IPS DF 6.9 (cell line): Measurements from ENCODE around the gene NDC80.
"Not testable (repeated sequence)": the region's sequence is repeated elsewhere in the genome, so short reads cannot be mapped to it uniquely, and the experiment has no call there.

Experiments
- DNase-seq: peaks from one replicate; pipeline ENCODE4 v3.0.0-alpha.2; 2013; ENCODE audit warnings: low read depth, low spot score
- H3K27ac ChIP-seq: one replicate; pipeline ENCODE4 v1.5.1; 2013; ENCODE audit warnings: low read length, control low read depth
- H3K27me3 ChIP-seq: 2 replicates; pipeline ENCODE4 v1.6.1; 2013; ENCODE audit warnings: mild to moderate bottlenecking, low read length; ENCODE audit not compliant: control insufficient read depth, insufficient read depth
- H3K36me3 ChIP-seq: 2 replicates; pipeline ENCODE4 v1.6.1; 2013; ENCODE audit warnings: low read length; ENCODE audit not compliant: control insufficient read depth, insufficient read depth
- H3K4me1 ChIP-seq: 2 replicates; pipeline ENCODE4 v1.6.1; 2013; ENCODE audit warnings: low read length; ENCODE audit not compliant: control insufficient read depth, insufficient read depth
- H3K4me3 ChIP-seq: 2 replicates; pipeline ENCODE4 v1.5.1; 2013; ENCODE audit warnings: mild to moderate bottlenecking, low read length
- H3K9me3 ChIP-seq: 2 replicates; pipeline ENCODE4 v1.6.1; 2013; ENCODE audit warnings: low read length, inconsistent platforms; ENCODE audit not compliant: control insufficient read depth, insufficient read depth
- WGBS: extraction: QIAGEN DNeasy Blood & Tissue Kit; methylation state at CpG from one replicate; pipeline ENCODE4 v1.1.7; 2013; ENCODE audit warnings: mixed read lengths, missing lambda C conversion rate; ENCODE audit not compliant: insufficient read length, insufficient coverage; 5-methylcytosine and 5-hydroxymethylcytosine counted together

The NDC80 gene

GRCh38 chr18:2651981-2652380, 80.6 kb downstream of the NDC80 start:
- H3K27ac ChIP-seq, result no peak overlapping the region
- DNase-seq, result no peak
- peaks cover 10% of the 10 kb centered on the region; the same call in 1 of the 2 replicates for H3K27me3 ChIP-seq
- no peaks in the 10 kb centered on the region for H3K4me1 ChIP-seq
- H3K9me3 ChIP-seq, result no peaks in the 10 kb centered on the region
- H3K4me3 ChIP-seq, result no peak overlapping the region
- no CpG with 5 or more reads among the region's 1 CpG for WGBS
- H3K36me3 ChIP-seq, result no peaks in the 10 kb centered on the region

GRCh38 chr18:2653467-2653866, 82.1 kb downstream of the NDC80 start:
- DNase-seq, result no peak
- peaks cover 10% of the 10 kb centered on the region; the same call in 1 of the 2 replicates for H3K27me3 ChIP-seq
- no CpG with 5 or more reads among the region's 4 CpGs for WGBS
- no peak overlapping the region for H3K4me3 ChIP-seq
- no peaks in the 10 kb centered on the region for H3K9me3 ChIP-seq
- H3K36me3 ChIP-seq, result no peaks in the 10 kb centered on the region
- H3K27ac ChIP-seq, result no peak overlapping the region
- H3K4me1 ChIP-seq, result no peaks in the 10 kb centered on the region

GRCh38 chr18:2654169-2654927, 83.0 kb downstream of the NDC80 start:
- Histone ChIP-seq H3K36me3 (no peaks in the 10 kb centered on the region), H3K4me3 (peak overlapping the region; percentile 99; the same call in 1 of the 2 replicates), H3K9me3 (no peaks in the 10 kb centered on the region), H3K27ac (no peak overlapping the region), H3K27me3 (peaks cover 10% of the 10 kb centered on the region; the same call in 1 of the 2 replicates), H3K4me1 (no peaks in the 10 kb centered on the region)
- WGBS, result no CpG with 5 or more reads among the region's 13 CpGs
- no peak for DNase-seq

GRCh38 chr18:2654928-2655177, 83.5 kb downstream of the NDC80 start:
- no CpG with 5 or more reads among the region's 22 CpGs for WGBS
- Histone ChIP-seq H3K9me3 (no peaks in the 10 kb centered on the region), H3K4me1 (no peaks in the 10 kb centered on the region), H3K27ac (no peak overlapping the region), H3K4me3 (peak overlapping the region; percentile 99; the same call in 1 of the 2 replicates), H3K36me3 (no peaks in the 10 kb centered on the region), H3K27me3 (peaks cover 10% of the 10 kb centered on the region; the same call in 1 of the 2 replicates)
- no peak for DNase-seq

GRCh38 chr18:2655178-2655953, 84.0 kb downstream of the NDC80 start, which contains the start of gene SMCHD1:
Gene SMCHD1 (plus strand): TSS chr18:2655726. CDS start chr18:2656076, 350 bp downstream.
- no CpG with 5 or more reads among the region's 100 CpGs for WGBS
- DNase-seq, result no peak
- H3K9me3 ChIP-seq, result no peaks in the 10 kb centered on the region
- H3K4me3 ChIP-seq, result peak within 1 kb of the TSS; percentile 99
- H3K27ac ChIP-seq, result no peak within 1 kb of the TSS
- peaks cover 10% of the 10 kb centered on the region; the same call in 1 of the 2 replicates for H3K27me3 ChIP-seq
- no peaks in the 10 kb centered on the region for H3K4me1 ChIP-seq
- H3K36me3 ChIP-seq, result no peaks in the 10 kb centered on the region

- Histone ChIP-seq H3K36me3 (no peaks in the 10 kb centered on the region), H3K4me1 (no peaks in the 10 kb centered on the region), H3K4me3 (peak overlapping the region; percentile 99), H3K9me3 (no peaks in the 10 kb centered on the region), H3K27ac (no peak overlapping the region), H3K27me3 (peaks cover 10% of the 10 kb centered on the region; the same call in 1 of the 2 replicates)
- no CpG with 5 or more reads among the region's 37 CpGs for WGBS
- no peak for DNase-seq
These were observed 84.5 kb downstream of the NDC80 start for GRCh38 chr18:2655954-2656236.

- Histone ChIP-seq H3K36me3 (no peaks in the 10 kb centered on the region), H3K27me3 (peaks cover 10% of the 10 kb centered on the region; the same call in 1 of the 2 replicates), H3K4me3 (peak overlapping the region; percentile 99), H3K4me1 (no peaks in the 10 kb centered on the region), H3K27ac (no peak overlapping the region), H3K9me3 (no peaks in the 10 kb centered on the region)
- no CpG with 5 or more reads among the region's 49 CpGs for WGBS
- no peak for DNase-seq
These were observed 85.1 kb downstream of the NDC80 start for GRCh38 chr18:2656237-2656980.

GRCh38 chr18:2656981-2657512, 85.7 kb downstream of the NDC80 start:
- peak overlapping the region; percentile 99; the same call in 1 of the 2 replicates for H3K4me3 ChIP-seq
- no CpG with 5 or more reads among the region's 12 CpGs for WGBS
- no peaks in the 10 kb centered on the region for H3K4me1 ChIP-seq
- no peak overlapping the region for H3K27ac ChIP-seq
- peaks cover 10% of the 10 kb centered on the region; the same call in 1 of the 2 replicates for H3K27me3 ChIP-seq
- H3K9me3 ChIP-seq, result no peaks in the 10 kb centered on the region
- H3K36me3 ChIP-seq, result no peaks in the 10 kb centered on the region
- DNase-seq, result no peak

- WGBS, result no CpG with 5 or more reads among the region's 12 CpGs
- no peak overlapping the region for H3K4me3 ChIP-seq
- no peak for DNase-seq
These were observed 86.6 kb downstream of the NDC80 start for GRCh38 chr18:2657788-2658458.

GRCh38 chr18:2660849-2661248, 89.5 kb downstream of the NDC80 start:
- WGBS, result no CpG with 5 or more reads among the region's 3 CpGs
- not testable (repeated sequence) for H3K36me3 ChIP-seq, H3K4me3 ChIP-seq, H3K4me1 ChIP-seq, DNase-seq, H3K9me3 ChIP-seq, H3K27ac ChIP-seq, H3K27me3 ChIP-seq

More at GRCh38 chr18:2657788-2658458, 86.6 kb downstream of the NDC80 start:
- no peaks in the 10 kb centered on the region for H3K36me3 ChIP-seq
- H3K9me3 ChIP-seq, result no peaks in the 10 kb centered on the region
- peaks cover 5% of the 10 kb centered on the region; the same call in 1 of the 2 replicates for H3K27me3 ChIP-seq
- H3K27ac ChIP-seq, result no peak overlapping the region
- no peaks in the 10 kb centered on the region for H3K4me1 ChIP-seq
